GM04504 (cell line): ENCODE data around the gene MGAT4C.

ENCODE experiments used
- DNase-seq: peaks from one replicate; pipeline ENCODE4 v3.0.0-alpha.2; 2012; ENCODE audit warnings: low read depth

MGAT4C gene

GRCh38 chr12:85971800-85972199, 284.4 kb downstream of the MGAT4C start:
- DNase-seq = no peak

GRCh38 chr12:85968606-85969005, 287.6 kb downstream of the MGAT4C start:
- no peak for DNase-seq

- no peak for DNase-seq
Observed at GRCh38 chr12:85963326-85963725, 292.9 kb downstream of the MGAT4C start.

- no peak for DNase-seq
Observed at GRCh38 chr12:85956081-85956480, 300.1 kb downstream of the MGAT4C start.

- no peak for DNase-seq
Observed at GRCh38 chr12:85955127-85955526, 301.1 kb downstream of the MGAT4C start.

- DNase-seq = no peak
Observed at GRCh38 chr12:85951823-85952222, 304.4 kb downstream of the MGAT4C start.

GRCh38 chr12:85949253-85949652, 306.9 kb downstream of the MGAT4C start:
- no peak for DNase-seq

- no peak for DNase-seq
Observed at GRCh38 chr12:85948340-85948739, 307.9 kb downstream of the MGAT4C start.

- DNase-seq = no peak
Observed at GRCh38 chr12:85947286-85947685, 308.9 kb downstream of the MGAT4C start.

- DNase-seq = no peak
Observed at GRCh38 chr12:85946375-85946774, 309.8 kb downstream of the MGAT4C start.

- DNase-seq = no peak
Observed at GRCh38 chr12:85927166-85927565, 329.0 kb downstream of the MGAT4C start.

GRCh38 chr12:85923767-85924331, 332.3 kb downstream of the MGAT4C start:
- peak; percentile 6 for DNase-seq

- DNase-seq = peak; percentile 1
Observed at GRCh38 chr12:85920324-85920947, 335.8 kb downstream of the MGAT4C start.
